HG02571 (cell line): ENCODE results near the gene ALG3.
"Not testable (repeated sequence)": the region's sequence is repeated elsewhere in the genome, so short reads cannot be mapped to it uniquely, and the experiment has no call there.

Experiments
- ATAC-seq: cut with Tn5 transposase; IDR thresholded peaks from one replicate; pipeline ENCODE4 v1.9.1; 2021; ENCODE audit warnings: mild to moderate bottlenecking, moderate library complexity; ENCODE audit not compliant: unreplicated experiment

ALG3 gene

DNA sequence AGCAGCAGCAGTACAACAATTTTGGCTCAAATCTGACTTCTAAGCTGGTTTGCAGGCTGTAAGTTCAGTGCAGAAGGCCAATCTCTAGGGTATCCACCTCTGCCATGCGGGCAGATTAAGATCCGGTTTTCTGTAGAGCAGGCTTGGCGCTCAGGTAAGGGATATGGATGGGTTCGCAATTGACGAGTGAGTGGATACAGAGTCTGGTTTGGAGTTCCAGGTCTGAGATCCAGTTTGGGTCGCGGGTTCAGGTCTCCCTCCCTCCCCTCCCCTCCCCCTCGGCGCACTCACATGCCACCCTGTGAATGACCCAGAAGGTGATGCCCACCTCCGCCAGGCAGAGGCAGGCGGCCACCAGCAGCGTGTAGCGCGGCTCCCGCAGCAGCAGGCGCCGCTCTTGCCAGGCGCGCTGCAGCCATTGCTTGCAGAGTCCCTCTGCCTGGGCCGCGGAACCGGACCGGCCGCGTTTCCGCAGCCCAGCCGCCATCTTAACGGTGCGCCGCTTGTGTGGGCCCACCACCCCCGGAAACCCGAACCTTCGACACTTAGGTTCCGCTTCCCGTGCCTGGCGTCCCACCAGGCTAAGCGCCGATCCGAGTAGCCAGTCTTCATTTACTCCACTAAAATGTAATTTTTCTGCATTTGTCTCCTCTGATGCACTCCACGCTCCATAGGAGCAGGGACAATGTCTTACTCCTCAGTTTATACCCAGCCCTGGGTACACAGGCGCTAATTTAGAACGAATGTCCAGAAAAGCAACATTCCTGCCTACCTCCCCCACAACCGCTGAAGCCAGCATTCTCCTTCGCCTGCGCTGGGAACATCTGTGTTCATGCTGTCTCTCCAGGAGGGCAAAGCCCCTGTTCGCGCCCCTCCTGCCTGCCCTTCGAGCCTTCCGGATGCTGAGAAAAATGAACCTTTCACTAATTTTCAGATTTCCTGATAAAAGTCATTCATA lies at the start of gene ALG3:
Gene ALG3, minus strand, starts transcription at position 509 of the 958 bp plus-strand sequence. Its CDS starts 22 bp downstream, at position 487.
- ATAC-seq, result peak; percentile 53

GRCh38 chr3:184296616-184297015 lies 47.9 kb upstream of the ALG3 start:
- no peak for ATAC-seq

DNA sequence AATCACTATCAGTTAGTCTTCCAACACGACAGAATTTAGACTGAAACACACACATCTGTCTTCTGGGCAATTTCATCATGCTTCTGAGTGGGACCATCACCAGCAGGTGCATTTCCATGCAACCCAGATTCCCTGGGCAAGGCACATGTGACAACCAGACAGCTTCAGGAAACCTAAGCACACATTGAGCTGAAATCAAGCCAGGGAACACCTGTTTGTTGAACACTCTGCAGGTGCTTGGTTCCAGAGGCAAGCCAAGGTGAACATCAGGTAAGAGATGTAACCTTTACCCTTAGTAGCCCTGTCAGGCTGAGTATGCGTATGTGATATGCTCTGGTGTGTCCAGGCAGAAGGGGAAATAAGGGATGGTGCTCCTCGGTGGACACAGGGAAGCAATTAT lies 47.0 kb upstream of the ALG3 start:
- no peak for ATAC-seq

DNA sequence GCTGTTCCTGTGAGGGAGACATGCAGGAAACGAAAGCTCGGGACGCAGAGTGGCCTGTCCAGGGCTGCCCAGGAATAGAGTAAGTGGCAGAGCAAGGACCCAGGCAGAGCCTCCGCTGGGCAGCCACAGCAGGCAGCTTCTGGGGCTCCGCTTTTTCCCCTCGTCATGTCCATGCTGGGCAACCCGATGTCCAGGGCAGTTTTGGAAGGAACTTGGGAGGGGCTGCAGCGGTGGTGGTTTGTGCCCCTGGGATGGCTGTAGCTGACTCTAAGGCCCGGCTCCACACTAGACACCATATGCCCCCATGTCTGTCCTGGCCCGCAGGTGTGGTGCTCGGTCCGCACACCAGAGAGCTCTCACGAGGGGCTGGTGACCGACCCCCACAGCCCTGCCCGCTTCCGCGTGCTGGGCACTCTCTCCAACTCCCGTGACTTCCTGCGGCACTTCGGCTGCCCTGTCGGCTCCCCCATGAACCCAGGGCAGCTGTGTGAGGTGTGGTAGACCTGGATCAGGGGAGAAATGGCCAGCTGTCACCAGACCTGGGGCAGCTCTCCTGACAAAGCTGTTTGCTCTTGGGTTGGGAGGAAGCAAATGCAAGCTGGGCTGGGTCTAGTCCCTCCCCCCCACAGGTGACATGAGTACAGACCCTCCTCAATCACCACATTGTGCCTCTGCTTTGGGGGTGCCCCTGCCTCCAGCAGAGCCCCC lies 43.1 kb upstream of the ALG3 start:
- ATAC-seq, result no peak

DNA sequence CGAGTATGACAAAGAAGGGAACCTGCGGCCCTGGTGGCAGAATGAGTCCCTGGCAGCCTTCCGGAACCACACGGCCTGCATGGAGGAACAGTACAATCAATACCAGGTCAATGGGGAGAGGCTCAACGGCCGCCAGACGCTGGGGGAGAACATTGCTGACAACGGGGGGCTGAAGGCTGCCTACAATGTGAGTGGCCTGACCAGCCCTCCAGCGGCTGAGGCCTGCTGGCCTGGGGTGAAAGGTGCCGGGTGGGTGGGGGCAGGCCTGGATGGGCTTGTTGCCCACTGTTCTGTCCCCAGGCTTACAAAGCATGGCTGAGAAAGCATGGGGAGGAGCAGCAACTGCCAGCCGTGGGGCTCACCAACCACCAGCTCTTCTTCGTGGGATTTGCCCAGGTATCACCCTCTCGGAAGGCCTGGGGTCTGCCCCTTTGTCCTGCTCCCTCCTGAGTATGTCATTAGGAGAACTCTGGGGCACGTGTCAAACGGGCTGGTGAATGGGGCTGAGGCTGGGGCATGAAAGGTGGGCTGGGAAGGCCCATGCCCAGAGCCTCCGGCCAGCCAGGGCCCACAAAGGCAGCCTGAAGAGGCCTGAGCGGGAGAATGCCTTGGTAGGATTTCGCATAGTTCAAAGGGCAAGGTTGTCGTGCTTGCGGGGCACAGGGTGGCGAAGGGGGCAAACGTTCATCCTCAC lies 42.4 kb upstream of the ALG3 start:
- ATAC-seq, result no peak

DNA sequence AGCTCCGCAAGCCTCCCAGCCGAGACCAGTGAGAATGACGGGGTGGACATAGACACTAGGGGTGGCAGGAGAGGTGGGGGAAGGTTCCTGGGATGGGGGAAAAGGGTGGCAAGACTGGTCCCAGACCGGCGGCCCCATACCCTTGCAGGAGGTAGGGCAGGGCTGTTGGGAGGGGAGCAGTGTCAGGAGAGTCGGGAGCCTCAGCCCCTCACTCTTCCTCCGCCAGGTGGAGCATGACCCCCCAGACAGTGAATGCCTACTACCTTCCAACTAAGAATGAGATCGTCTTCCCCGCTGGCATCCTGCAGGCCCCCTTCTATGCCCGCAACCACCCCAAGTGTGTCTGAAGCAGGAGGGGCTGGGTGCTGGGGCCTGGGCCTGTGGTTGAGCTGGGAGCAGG lies 41.6 kb upstream of the ALG3 start:
- ATAC-seq, result no peak

DNA sequence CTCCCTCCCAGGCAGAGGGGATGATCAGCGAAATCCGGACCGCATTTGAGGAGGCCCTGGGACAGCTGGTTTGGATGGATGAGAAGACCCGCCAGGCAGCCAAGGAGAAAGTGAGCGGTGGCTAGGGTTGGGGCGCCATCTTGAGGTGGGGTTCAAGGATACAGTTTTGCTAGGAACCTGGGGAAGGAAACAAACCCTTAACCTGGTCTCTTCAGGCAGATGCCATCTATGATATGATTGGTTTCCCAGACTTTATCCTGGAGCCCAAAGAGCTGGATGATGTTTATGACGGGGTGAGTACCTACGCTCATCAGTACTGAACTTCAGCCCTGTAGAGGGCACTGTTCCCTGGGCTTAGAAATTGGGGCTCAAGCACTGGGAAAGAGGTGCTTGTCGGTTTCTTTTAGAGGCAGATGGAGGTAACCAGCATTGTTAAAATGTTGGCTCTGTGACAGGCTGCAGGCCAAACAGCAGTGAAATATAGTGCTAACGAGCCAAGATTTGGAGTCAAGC lies 40.7 kb upstream of the ALG3 start:
- no peak for ATAC-seq

DNA sequence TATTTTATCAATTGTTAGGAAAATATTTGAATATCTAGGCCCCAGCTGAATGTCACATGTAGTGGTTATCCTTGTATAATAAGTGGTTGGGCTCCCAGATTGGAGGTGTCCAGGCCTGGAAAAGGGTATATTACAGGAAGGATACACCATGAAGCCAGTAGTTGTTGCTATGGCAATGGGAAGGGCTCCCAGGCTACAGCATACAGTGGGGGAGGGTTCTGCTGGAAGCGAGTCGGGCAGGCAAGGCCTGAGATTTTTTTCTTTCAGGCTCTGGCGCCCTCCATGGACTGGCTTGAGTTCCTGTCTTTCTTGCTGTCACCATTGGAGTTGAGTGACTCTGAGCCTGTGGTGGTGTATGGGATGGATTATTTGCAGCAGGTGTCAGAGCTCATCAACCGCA lies 35.9 kb upstream of the ALG3 start:
- no peak for ATAC-seq

DNA sequence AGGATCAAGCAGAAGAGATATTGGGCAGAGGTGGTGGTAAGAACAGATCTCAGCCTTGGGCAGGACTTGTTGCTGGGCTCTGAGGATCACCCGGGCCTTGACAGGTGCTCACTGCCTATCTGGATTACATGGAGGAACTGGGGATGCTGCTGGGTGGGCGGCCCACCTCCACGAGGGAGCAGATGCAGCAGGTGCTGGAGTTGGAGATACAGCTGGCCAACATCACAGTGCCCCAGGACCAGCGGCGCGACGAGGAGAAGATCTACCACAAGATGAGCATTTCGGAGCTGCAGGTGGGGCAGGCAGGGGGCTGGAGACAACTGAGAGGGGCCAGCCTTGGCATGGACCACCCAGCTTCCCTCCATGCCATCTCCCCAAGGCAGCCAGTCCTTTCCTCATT lies 34.9 kb upstream of the ALG3 start:
- no peak for ATAC-seq

DNA sequence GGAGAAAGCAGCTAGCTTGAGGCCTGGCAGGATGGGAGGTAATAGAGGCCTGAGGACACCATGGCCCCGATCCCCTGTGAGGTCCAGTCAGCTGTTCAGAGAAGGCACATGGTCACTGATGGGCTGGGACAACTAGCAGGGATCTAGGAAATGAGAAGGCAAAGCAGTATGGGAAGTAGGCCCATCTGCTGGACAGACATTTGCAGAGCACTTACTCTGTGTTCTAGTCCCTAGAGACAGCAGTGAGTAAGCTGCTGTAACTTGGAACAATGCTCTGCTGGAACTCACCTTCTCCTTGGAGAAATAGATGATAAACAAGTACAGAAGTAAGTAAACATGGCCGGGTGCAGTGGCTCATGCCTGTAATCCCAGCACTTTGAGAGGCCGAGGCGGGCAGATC lies 34.2 kb upstream of the ALG3 start:
- ATAC-seq, result no peak

GRCh38 chr3:184277366-184277765 lies 28.6 kb upstream of the ALG3 start:
- no peak for ATAC-seq

GRCh38 chr3:184275961-184276910 lies 27.5 kb upstream of the ALG3 start, which contains the start of gene ECE2:
Gene ECE2, plus strand, starts transcription at chr3:184276022. Its CDS starts 132 bp downstream, at chr3:184276154.
- no peak for ATAC-seq

- no peak for ATAC-seq
These were observed 26.6 kb upstream of the ALG3 start for GRCh38 chr3:184275381-184275701.

DNA sequence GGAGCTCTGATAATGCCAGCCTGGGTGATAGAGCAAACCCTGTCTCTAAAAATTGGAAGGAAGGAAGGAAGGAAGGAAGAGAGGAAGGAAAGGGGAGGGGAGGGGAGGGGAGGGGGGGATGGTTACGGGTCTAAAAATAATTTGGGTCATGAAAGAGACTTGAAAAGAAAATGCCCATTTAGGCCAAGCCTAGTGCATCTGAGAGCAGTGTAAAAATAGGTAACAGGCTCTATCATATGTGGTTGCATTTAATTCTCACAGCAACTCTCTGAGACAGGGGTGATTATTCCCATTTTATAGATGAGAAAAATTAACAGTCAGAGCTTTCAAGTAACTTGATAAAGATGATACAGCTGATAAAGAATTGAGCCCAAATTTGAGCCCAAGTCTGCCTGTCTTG lies 23.5 kb upstream of the ALG3 start:
- ATAC-seq, result no peak

GRCh38 chr3:184267249-184267648 lies 18.5 kb upstream of the ALG3 start:
- ATAC-seq, result not testable (repeated sequence)

- no peak for ATAC-seq
These were observed 14.0 kb upstream of the ALG3 start for GRCh38 chr3:184262764-184263179.

GRCh38 chr3:184261854-184262763 lies 13.3 kb upstream of the ALG3 start:
- ATAC-seq, result no peak

DNA sequence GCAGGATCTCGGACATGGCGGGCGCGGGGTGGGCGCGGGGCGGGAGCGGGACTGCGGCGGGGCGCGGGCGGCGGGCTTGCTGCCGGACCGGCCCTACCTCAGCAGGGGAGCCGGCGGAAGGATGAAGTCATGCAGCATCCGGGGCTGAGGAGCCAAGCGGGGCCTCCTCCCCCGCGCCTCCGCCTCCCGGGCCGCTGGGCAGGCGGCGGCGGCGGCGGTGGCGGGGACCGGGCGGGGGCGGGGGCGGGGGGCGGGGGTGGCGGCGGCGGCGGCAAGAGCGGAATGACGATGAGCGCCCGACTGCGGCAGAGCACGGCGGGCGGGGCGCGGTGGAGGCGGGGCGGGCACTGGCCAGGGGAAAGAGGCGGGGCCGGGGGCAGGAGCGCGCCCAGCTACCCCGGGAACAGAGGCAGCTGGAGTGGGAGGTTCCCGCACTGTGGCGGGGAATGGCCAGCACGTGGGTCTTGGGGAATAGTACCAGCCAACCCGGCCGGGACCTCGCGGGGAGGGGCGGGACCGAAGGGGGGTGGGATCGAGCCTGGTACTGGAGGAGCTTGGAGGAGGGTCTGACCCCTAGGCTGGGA lies 12.6 kb upstream of the ALG3 start, which contains the start of gene CAMK2N2:
Gene CAMK2N2, minus strand, starts transcription at position 284 of the 584 bp plus-strand sequence. Its CDS starts 268 bp downstream, at position 16.
- no peak for ATAC-seq
